Uterus (tissue), 4 donors: ENCODE measurements around the gene WDR45B. TPM values are rescaled to one million over a fixed set of nuclear protein-coding genes. Genes with fewer than 3 reads are reported as not detected.

Source experiments
- DNase-seq, 2 donors: peaks; one replicate each; pipeline ENCODE4 v3.0.0-alpha.2; 2019 to 2020
- H3K27ac ChIP-seq, 2 donors: fragments of 200-600 bp; sonication (generic); 1 replicate in 1 of 2; 2 replicates in 1 of 2; pipeline ENCODE4 v1.5.1; 2016 to 2018
- H3K27me3 ChIP-seq, 2 donors: fragments of 200-600 bp; sonication (generic); one replicate each; pipeline ENCODE4 v1.5.1; 2018 to 2019; ENCODE audit warnings: control low read depth in 1 of 2
- H3K36me3 ChIP-seq, 2 donors: fragments of 200-600 bp; sonication (generic); one replicate each; pipeline ENCODE4 v1.5.1; 2019; ENCODE audit warnings: control low read depth in 1 of 2
- H3K4me1 ChIP-seq, 2 donors: fragments of 200-600 bp; sonication (generic); one replicate each; pipeline ENCODE4 v1.5.1; 2018 to 2019; ENCODE audit warnings: control low read depth in 1 of 2
- H3K4me3 ChIP-seq, 2 donors: fragments of 200-600 bp; sonication (generic); 1 replicate in 1 of 2; 2 replicates in 1 of 2; pipeline ENCODE4 v1.5.1; 2018 to 2019; ENCODE audit warnings: mild to moderate bottlenecking in 1 of 2
- H3K9me3 ChIP-seq, 2 donors: fragments of 200-600 bp; sonication (generic); one replicate each; pipeline ENCODE4 v1.5.1; 2019; ENCODE audit warnings: control low read depth in 1 of 2
- POLR2A ChIP-seq, 2 donors: fragments of 450-650 bp; IDR thresholded peaks; one replicate each; pipeline ENCODE4 v1.6.1; 2016; ENCODE audit warnings: antibody characterized with exemption in 2 of 2, mild to moderate bottlenecking in 1 of 2, moderate library complexity in 1 of 2
- intact Hi-C: fragments of 100-400 bp; cut with DNase I; formaldehyde crosslinking; loops from one replicate; pipeline ENCODE4 v1.15.1; 2023; ENCODE audit warnings: low total_unique reads
- total RNA-seq, 4 donors: library from RNA; depleted of rRNA in 3 of 4; stranded (reverse); fragments of >200 nt in 3 of 4; gene quantifications; one replicate each; pipeline versions ENCODE4 v1.1.0 to v1.2.4, GENCODE V29; 2014 to 2023
- TF ChIP-seq, protein P1 (sequence below), 4 experiments: fragments of 200-600 bp in 2 of 4; fragments of 450-650 bp in 2 of 4; sonication (generic) in 2 of 4; IDR thresholded peaks; one replicate each; pipeline ENCODE4 v1.5.1; 2016 to 2019; ENCODE audit warnings: antibody characterized with exemption in 4 of 4, mild to moderate bottlenecking in 2 of 4, moderate library complexity in 1 of 4
- donor health status: DM: yes; HTN: yes; CAD: no.

The WDR45B gene
- total RNA-seq, 4 donors from 2014 or later, result 56.5 to 111 (median 85.4) TPM

DNA sequence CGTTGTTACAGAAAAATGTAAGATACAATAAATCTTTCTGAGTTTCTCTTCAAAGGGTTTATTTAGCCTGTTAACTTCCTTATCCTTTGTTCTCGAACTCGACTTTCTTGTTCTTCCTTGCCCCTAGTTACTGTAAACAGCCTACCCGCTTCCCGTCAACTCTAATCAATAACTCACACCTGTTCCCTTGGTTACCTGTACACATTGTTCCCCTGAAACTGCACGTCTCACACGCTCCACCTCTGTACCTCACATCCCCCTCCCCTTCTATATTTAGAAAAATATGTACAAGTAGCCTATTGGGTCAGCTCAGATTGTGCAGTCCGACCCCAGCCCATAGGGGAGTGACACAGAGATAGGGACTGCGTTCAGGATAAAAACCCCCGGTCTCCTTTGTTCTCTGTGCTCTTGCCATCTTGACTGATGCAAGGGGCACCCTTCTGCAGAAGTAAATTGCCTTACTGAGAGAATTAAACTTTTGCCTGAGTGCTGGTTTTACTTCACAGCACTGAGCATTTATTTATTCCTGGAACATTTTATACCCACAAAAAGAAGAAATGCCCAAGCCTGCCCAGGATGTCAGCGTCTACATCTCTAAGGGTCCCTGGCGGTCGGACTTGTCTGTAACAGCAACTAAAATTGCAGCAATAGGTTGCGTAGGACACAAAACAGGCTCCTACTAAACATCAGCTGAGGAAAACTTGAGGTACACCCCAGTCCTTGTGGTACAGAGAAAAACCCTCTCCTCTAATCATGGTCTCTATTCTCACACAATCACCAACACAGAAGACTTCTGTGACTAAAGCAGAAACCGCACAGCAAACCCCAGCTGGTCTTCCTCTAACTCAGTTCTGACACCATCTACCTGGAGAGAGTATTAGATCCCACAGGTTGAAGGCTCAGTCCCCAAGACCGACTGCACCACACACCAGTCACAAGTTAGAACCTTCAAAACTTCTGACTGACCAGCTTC lies 11.3 kb downstream of the WDR45B start:
- no peaks in the 10 kb centered on the region for H3K36me3 ChIP-seq
- H3K4me3 ChIP-seq, result no peak overlapping the region

DNA sequence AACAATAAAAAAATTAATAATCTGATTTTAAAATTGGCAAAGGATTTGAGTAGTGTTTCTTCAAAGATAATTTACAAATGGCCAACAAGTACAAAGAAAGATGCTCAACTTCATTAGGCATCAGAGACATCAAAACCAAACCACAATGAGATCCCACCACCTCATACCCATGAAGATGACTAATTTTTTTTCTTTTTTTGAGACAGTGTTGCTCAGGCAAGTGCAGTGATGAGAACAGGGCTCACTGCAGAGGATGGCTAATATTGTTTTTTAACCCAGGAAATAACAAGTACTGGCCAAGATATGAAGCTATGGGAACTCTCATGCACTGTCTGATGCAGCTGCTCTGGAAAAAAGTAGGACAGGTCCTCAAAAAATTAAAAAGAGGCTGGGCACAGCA lies 14.9 kb downstream of the WDR45B start:
- no peak overlapping the region for H3K27ac ChIP-seq
- intact Hi-C loops, result no loop called here
- H3K27me3 ChIP-seq, result no peaks in the 10 kb centered on the region
- H3K9me3 ChIP-seq, result no peaks in the 10 kb centered on the region
- no peak for DNase-seq
- no peaks in the 10 kb centered on the region for H3K36me3 ChIP-seq
- no peak for TF ChIP-seq POLR2A (IDR thresholded peaks at IDR 0.05)
- TF ChIP-seq, protein P1, sequence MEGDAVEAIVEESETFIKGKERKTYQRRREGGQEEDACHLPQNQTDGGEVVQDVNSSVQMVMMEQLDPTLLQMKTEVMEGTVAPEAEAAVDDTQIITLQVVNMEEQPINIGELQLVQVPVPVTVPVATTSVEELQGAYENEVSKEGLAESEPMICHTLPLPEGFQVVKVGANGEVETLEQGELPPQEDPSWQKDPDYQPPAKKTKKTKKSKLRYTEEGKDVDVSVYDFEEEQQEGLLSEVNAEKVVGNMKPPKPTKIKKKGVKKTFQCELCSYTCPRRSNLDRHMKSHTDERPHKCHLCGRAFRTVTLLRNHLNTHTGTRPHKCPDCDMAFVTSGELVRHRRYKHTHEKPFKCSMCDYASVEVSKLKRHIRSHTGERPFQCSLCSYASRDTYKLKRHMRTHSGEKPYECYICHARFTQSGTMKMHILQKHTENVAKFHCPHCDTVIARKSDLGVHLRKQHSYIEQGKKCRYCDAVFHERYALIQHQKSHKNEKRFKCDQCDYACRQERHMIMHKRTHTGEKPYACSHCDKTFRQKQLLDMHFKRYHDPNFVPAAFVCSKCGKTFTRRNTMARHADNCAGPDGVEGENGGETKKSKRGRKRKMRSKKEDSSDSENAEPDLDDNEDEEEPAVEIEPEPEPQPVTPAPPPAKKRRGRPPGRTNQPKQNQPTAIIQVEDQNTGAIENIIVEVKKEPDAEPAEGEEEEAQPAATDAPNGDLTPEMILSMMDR (IDR thresholded peaks at IDR 0.05), result no peak
- no peaks in the 10 kb centered on the region for H3K4me1 ChIP-seq
- H3K4me3 ChIP-seq, result no peak overlapping the region

More for the DNA sequence above, 11.3 kb downstream of the WDR45B start:
- H3K9me3 ChIP-seq, result no peaks in the 10 kb centered on the region
- no peak for DNase-seq
- H3K4me1 ChIP-seq, result no peaks in the 10 kb centered on the region
- no peak for TF ChIP-seq POLR2A (IDR thresholded peaks at IDR 0.05)
- TF ChIP-seq, protein P1 (IDR thresholded peaks at IDR 0.05), result no peak
- H3K27ac ChIP-seq, result no peak overlapping the region
- intact Hi-C loops, result no loop called here
- no peaks in the 10 kb centered on the region for H3K27me3 ChIP-seq

DNA sequence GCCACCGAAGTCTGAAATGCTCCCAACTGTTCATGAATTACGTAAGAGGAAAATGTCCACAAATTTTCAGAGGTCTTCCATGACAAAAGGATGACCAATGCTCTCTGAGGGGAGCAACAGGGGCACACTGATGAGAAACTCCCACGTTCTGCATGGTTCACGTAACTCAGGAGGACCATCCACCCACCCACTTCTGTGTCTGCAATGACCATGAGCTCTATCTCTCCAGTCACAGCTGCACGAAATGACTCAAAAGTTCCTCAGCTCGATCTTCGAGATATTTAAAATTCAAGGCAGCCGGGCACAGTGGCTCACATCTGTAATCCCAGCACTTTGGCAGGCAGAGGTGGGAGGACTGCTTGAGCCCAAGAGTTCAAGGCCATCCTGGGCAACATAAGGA lies 15.8 kb downstream of the WDR45B start:
- H3K36me3 ChIP-seq, result no peaks in the 10 kb centered on the region
- DNase-seq, result no peak
- no peaks in the 10 kb centered on the region for H3K9me3 ChIP-seq
- no peak overlapping the region for H3K4me3 ChIP-seq
- TF ChIP-seq, protein P1 (IDR thresholded peaks at IDR 0.05), result no peak
- no peak for TF ChIP-seq POLR2A (IDR thresholded peaks at IDR 0.05)
- H3K4me1 ChIP-seq, result no peaks in the 10 kb centered on the region
- H3K27me3 ChIP-seq, result no peaks in the 10 kb centered on the region
- no peak overlapping the region for H3K27ac ChIP-seq
- intact Hi-C loops, result no loop called here

DNA sequence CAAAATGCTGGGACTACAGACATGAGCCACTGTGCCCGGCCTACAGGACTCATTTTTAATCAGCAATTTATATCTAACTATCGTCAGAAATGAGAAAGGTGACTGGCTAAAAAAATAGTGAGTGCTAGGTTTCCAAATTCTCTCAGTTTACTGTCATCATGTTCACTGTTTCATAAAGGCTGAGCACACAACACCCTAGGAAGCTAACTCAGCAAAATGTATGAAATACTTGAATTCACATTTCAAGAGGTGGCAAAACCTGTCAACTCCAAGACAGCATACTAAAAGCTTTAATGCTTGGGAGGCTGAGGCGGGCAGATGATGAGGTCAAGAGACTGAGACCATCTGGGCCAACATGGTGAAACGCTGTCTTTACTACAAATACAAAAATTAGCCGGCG lies 16.7 kb downstream of the WDR45B start:
- intact Hi-C loops, result no loop called here
- DNase-seq, result no peak
- Histone ChIP-seq H3K4me1 (no peaks in the 10 kb centered on the region), H3K36me3 (no peaks in the 10 kb centered on the region), H3K27me3 (no peaks in the 10 kb centered on the region), H3K4me3 (no peak overlapping the region), H3K9me3 (no peaks in the 10 kb centered on the region), H3K27ac (no peak overlapping the region)
- TF ChIP-seq POLR2A (IDR thresholded peaks at IDR 0.05), result no peak
- TF ChIP-seq, protein P1 (IDR thresholded peaks at IDR 0.05), result no peak

DNA sequence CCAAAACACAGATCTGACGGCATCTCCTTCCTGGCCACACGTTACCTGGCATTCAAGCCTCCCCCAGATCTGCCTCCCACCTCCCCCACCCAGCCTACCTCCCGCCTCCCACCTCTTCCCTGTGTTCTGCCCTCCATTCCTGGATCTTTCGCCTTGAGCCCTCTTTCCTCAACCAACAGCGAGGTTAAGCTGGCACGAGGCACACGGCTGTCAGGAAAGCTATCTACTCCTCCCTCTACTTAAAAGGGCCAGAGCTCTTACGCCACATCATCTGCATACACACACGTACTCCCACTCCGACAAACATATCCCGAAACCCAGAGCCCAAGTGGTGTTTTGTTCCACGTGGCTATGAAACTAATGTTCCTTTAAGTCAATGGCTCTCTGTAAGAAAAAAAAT lies 18.0 kb downstream of the WDR45B start:
- Histone ChIP-seq H3K9me3 (no peaks in the 10 kb centered on the region), H3K4me3 (no peak overlapping the region), H3K27me3 (no peaks in the 10 kb centered on the region), H3K27ac (no peak overlapping the region), H3K36me3 (no peaks in the 10 kb centered on the region), H3K4me1 (no peaks in the 10 kb centered on the region)
- no peak for DNase-seq
- no peak for TF ChIP-seq POLR2A (IDR thresholded peaks at IDR 0.05)
- TF ChIP-seq, protein P1 (IDR thresholded peaks at IDR 0.05), result no peak
- intact Hi-C loops, result no loop called here
